MM.1S (cell line): Measurements from ENCODE around the gene FLYWCH1.
"Not testable (repeated sequence)": the region's sequence is repeated elsewhere in the genome, so short reads cannot be mapped to it uniquely, and the experiment has no call there.

Experiments used
- DNase-seq: peaks from one replicate; pipeline ENCODE4 v3.0.0-alpha.2; 2015
- H2AFZ ChIP-seq: fragments of 300-600 bp; sonication (generic); 2 replicates; pipeline ENCODE4 v1.6.0; 2016; ENCODE audit warnings: antibody characterized with exemption, low read length
- H3F3A ChIP-seq: fragments of 300-600 bp; sonication (generic); 2 replicates; pipeline ENCODE4 v1.6.1; 2016; ENCODE audit warnings: mild to moderate bottlenecking, antibody characterized with exemption, low read length, moderate library complexity, mixed read lengths; ENCODE audit not compliant: insufficient read depth
- H3K27ac ChIP-seq: fragments of 300-600 bp; sonication (generic); 2 replicates; pipeline ENCODE4 v1.5.1; 2016; ENCODE audit warnings: mild to moderate bottlenecking, low read length
- H3K27me3 ChIP-seq: fragments of 300-600 bp; sonication (generic); replicated peaks from 2 replicates; pipeline ENCODE4 v1.6.0; 2016; ENCODE audit warnings: low read length; ENCODE audit not compliant: insufficient read depth
- H3K36me3 ChIP-seq: fragments of 300-600 bp; sonication (generic); replicated peaks from 2 replicates; pipeline ENCODE4 v1.6.1; 2016; ENCODE audit warnings: mild to moderate bottlenecking, low read length, mixed read lengths; ENCODE audit not compliant: insufficient read depth
- H3K4me1 ChIP-seq: fragments of 300-600 bp; sonication (generic); 2 replicates; pipeline ENCODE4 v1.6.1; 2016; ENCODE audit warnings: low read length, mixed read lengths
- H3K4me2 ChIP-seq: fragments of 300-600 bp; sonication (generic); 2 replicates; pipeline ENCODE4 v1.6.0; 2016; ENCODE audit warnings: low read depth, low read length
- H3K4me3 ChIP-seq: fragments of 300-600 bp; sonication (generic); 2 replicates; pipeline ENCODE4 v1.5.1; 2016; ENCODE audit warnings: low read length, mixed read lengths
- H3K79me2 ChIP-seq: fragments of 300-600 bp; sonication (generic); 2 replicates; pipeline ENCODE4 v1.6.1; 2016; ENCODE audit warnings: mixed run types, low read length, mixed read lengths
- H3K9ac ChIP-seq: fragments of 300-600 bp; sonication (generic); 2 replicates; pipeline ENCODE4 v1.6.1; 2016; ENCODE audit warnings: low read length, mixed read lengths
- H3K9me2 ChIP-seq: fragments of 300-600 bp; sonication (generic); replicated peaks from 2 replicates; pipeline ENCODE4 v1.6.1; 2016; ENCODE audit warnings: mild to moderate bottlenecking, low read length, mixed read lengths; ENCODE audit not compliant: insufficient read depth
- H3K9me3 ChIP-seq: fragments of 300-600 bp; sonication (generic); replicated peaks from 2 replicates; pipeline ENCODE4 v1.6.1; 2016; ENCODE audit warnings: mild to moderate bottlenecking, low read length, mixed read lengths; ENCODE audit not compliant: insufficient read depth
- H4K20me1 ChIP-seq: fragments of 300-600 bp; sonication (generic); 2 replicates; pipeline ENCODE4 v1.6.1; 2016; ENCODE audit warnings: mild to moderate bottlenecking, low read length, moderate library complexity, mixed read lengths; ENCODE audit not compliant: insufficient read depth
- EZH2 ChIP-seq: fragments of 300-600 bp; sonication (generic); optimal IDR thresholded peaks from 2 replicates; pipeline ENCODE3; 2017; ENCODE audit warnings: low read depth, mild to moderate bottlenecking, antibody characterized with exemption, low read length, mixed read lengths
- EZH2phosphoT487 ChIP-seq: fragments of 300-600 bp; sonication (generic); IDR thresholded peaks from 2 replicates; pipeline ENCODE4 v1.6.1; 2018; ENCODE audit warnings: antibody characterized with exemption, low read length
- TF ChIP-seq, protein P1 (sequence below): fragments of 300-600 bp; sonication (generic); IDR thresholded peaks from 2 replicates; pipeline ENCODE4 v1.5.1; 2016; ENCODE audit warnings: antibody characterized with exemption, low read length, mixed read lengths

Gene FLYWCH1

DNA sequence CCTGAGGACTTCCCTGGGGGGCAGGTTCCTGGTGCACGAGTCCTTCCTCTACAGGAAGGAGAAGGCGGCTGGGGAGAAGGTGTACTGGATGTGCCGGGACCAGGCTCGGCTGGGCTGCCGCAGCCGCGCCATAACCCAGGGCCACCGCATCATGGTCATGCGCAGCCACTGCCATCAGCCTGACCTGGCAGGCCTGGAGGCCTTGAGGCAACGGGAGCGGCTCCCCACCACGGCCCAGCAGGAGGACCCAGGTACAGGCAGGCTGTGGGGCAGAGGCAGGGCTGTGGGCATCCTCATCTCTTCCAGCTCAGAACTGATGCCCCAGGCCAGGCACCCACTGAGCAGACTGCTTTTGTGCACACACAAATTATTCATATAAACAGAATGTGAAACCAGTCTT, 26.5 kb downstream of the FLYWCH1 start:
- no peaks in the 10 kb centered on the region for H4K20me1 ChIP-seq
- no peak overlapping the region for H3K27ac ChIP-seq
- no peak for DNase-seq
- H2AFZ ChIP-seq, result no peak overlapping the region
- H3K9me3 ChIP-seq, result no peaks in the 10 kb centered on the region
- no peaks in the 10 kb centered on the region for H3K4me1 ChIP-seq
- no peak overlapping the region for H3K9ac ChIP-seq
- H3K27me3 ChIP-seq, result no peaks in the 10 kb centered on the region
- no peak for TF ChIP-seq EZH2
- no peaks in the 10 kb centered on the region for H3K9me2 ChIP-seq
- no peaks in the 10 kb centered on the region for H3K79me2 ChIP-seq
- H3K36me3 ChIP-seq, result no peaks in the 10 kb centered on the region; the same call in 1 of the 2 replicates
- no peaks in the 10 kb centered on the region for H3F3A ChIP-seq
- H3K4me2 ChIP-seq, result no peak overlapping the region
- H3K4me3 ChIP-seq, result no peak overlapping the region

DNA sequence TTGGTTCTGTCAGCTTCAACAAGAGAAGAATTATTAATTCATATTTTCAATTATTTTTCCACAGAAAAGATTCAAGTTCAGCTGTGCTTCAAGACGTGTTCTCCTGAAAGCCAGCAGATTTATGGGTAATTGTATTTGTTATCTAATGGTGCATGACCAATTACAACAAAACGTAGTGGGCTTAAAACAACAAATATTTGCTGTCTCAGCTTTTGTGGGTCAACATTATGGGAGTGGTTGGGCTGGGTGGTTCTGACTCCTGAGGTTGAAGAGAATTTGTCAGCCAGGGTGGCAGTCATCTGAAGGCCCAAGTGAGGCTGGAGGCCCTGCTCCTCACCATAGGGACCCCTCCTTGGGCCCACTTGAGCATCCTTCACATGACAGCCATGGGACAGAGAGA, 28.2 kb downstream of the FLYWCH1 start:
- H3K4me2 ChIP-seq, result no peak overlapping the region
- no peaks in the 10 kb centered on the region for H3K4me1 ChIP-seq
- no peak overlapping the region for H3K4me3 ChIP-seq
- H3K79me2 ChIP-seq, result no peaks in the 10 kb centered on the region
- H4K20me1 ChIP-seq, result no peaks in the 10 kb centered on the region
- H3K9me2 ChIP-seq, result no peaks in the 10 kb centered on the region
- no peak for DNase-seq
- no peaks in the 10 kb centered on the region for H3F3A ChIP-seq
- no peak overlapping the region for H3K9ac ChIP-seq
- no peak for TF ChIP-seq EZH2
- TF ChIP-seq, protein P1, sequence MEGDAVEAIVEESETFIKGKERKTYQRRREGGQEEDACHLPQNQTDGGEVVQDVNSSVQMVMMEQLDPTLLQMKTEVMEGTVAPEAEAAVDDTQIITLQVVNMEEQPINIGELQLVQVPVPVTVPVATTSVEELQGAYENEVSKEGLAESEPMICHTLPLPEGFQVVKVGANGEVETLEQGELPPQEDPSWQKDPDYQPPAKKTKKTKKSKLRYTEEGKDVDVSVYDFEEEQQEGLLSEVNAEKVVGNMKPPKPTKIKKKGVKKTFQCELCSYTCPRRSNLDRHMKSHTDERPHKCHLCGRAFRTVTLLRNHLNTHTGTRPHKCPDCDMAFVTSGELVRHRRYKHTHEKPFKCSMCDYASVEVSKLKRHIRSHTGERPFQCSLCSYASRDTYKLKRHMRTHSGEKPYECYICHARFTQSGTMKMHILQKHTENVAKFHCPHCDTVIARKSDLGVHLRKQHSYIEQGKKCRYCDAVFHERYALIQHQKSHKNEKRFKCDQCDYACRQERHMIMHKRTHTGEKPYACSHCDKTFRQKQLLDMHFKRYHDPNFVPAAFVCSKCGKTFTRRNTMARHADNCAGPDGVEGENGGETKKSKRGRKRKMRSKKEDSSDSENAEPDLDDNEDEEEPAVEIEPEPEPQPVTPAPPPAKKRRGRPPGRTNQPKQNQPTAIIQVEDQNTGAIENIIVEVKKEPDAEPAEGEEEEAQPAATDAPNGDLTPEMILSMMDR, result no peak
- no peak for TF ChIP-seq EZH2phosphoT487
- H3K27me3 ChIP-seq, result no peaks in the 10 kb centered on the region
- no peaks in the 10 kb centered on the region for H3K9me3 ChIP-seq
- H2AFZ ChIP-seq, result no peak overlapping the region
- no peak overlapping the region for H3K27ac ChIP-seq
- H3K36me3 ChIP-seq, result no peaks in the 10 kb centered on the region; the same call in 1 of the 2 replicates

DNA sequence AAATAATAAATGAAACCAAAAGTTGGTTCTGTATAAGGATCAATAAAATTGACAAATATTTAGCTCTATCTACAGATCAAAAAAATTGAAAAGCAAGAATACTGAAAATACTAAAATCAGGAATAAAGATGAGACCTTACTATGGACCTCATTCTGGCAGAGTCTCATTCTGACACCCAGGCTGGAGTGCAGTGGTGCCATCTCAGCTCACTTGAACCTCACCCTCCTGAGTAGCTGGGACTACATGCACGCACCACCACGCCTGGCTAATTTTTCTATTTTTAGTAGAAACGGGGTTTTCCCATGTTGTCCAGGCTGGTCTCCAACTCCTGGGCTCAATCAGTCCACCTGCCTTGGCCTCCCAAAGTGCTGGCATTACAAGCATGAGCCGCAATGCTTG, 30.3 kb downstream of the FLYWCH1 start:
- DNase-seq, result no peak
- Histone ChIP-seq H3K27me3 (no peaks in the 10 kb centered on the region), H3K9me3 (no peaks in the 10 kb centered on the region), H3K9me2 (no peaks in the 10 kb centered on the region), H3K4me1 (no peaks in the 10 kb centered on the region), H3K27ac (no peak overlapping the region), H2AFZ (no peak overlapping the region), H3K4me2 (no peak overlapping the region), H3K36me3 (no peaks in the 10 kb centered on the region; the same call in 1 of the 2 replicates), H3K4me3 (no peak overlapping the region), H4K20me1 (no peaks in the 10 kb centered on the region), H3K79me2 (no peaks in the 10 kb centered on the region), H3K9ac (no peak overlapping the region), H3F3A (no peaks in the 10 kb centered on the region)
- TF ChIP-seq EZH2 (no peak), EZH2phosphoT487 (no peak)
- TF ChIP-seq, protein P1, result no peak

DNA sequence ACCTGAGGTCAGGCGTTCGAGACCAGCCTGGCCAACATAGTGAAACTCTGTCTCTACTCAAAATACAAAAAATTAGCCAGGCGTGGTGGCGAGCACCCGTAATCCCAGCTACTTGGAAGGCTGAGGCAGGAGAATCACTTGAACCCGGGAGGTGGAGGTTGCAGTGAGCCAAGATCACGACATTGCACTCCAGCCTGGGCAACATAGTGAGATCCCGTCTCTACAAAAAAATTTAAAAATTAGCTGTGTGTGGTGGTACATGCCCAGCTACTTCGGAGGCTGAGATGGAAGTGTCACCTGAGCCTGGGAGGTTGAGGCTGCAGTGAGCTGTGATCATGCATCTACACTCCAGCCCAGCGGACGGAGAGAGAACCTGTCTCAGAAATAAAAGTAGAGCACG, 32.0 kb downstream of the FLYWCH1 start:
- not testable (repeated sequence) for H3K9me2 ChIP-seq, H3K36me3 ChIP-seq, H3K27me3 ChIP-seq, DNase-seq, H2AFZ ChIP-seq, H3K4me3 ChIP-seq, H4K20me1 ChIP-seq, H3K4me1 ChIP-seq, H3K9me3 ChIP-seq, H3K27ac ChIP-seq, H3K79me2 ChIP-seq, H3F3A ChIP-seq, H3K4me2 ChIP-seq, H3K9ac ChIP-seq
